ENCODE data around the gene C1QL2. TPM values are rescaled to one million over a fixed set of nuclear protein-coding genes. Genes with fewer than 3 reads are reported as not detected.

Gene C1QL2
- total RNA-seq: not detected

GRCh38 chr2:119158563-119159347 is at the start of gene C1QL2:
TSS of gene C1QL2 (minus strand) at chr2:119158751. CDS start at chr2:119158269, 482 bp downstream.
- Mint-ChIP-seq H3K9me3 (no peaks in the 10 kb centered on the region), H3K4me3 (no peak within 1 kb of the TSS), H3K27me3 (peaks cover 45% of the 10 kb centered on the region), H3K4me1 (ENCODE audit: low read depth) (no peaks in the 10 kb centered on the region), H3K27ac (no peak within 1 kb of the TSS), H3K36me3 (ENCODE audit: low read depth) (no peaks in the 10 kb centered on the region)
- intact Hi-C loops (cut with micrococcal nuclease): no loop called here
- ATAC-seq (peak; percentile 47), DNase-seq (peak; percentile 20)
- TF ChIP-seq, protein P1, sequence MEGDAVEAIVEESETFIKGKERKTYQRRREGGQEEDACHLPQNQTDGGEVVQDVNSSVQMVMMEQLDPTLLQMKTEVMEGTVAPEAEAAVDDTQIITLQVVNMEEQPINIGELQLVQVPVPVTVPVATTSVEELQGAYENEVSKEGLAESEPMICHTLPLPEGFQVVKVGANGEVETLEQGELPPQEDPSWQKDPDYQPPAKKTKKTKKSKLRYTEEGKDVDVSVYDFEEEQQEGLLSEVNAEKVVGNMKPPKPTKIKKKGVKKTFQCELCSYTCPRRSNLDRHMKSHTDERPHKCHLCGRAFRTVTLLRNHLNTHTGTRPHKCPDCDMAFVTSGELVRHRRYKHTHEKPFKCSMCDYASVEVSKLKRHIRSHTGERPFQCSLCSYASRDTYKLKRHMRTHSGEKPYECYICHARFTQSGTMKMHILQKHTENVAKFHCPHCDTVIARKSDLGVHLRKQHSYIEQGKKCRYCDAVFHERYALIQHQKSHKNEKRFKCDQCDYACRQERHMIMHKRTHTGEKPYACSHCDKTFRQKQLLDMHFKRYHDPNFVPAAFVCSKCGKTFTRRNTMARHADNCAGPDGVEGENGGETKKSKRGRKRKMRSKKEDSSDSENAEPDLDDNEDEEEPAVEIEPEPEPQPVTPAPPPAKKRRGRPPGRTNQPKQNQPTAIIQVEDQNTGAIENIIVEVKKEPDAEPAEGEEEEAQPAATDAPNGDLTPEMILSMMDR (IDR thresholded peaks at IDR 0.05): no peak
- POLR2A ChIA-PET: no interaction called here
- CTCF ChIA-PET: no interaction called here

- CTCF ChIA-PET: no interaction called here
- H3K27ac Mint-ChIP-seq: no peak overlapping the region
- no peaks in the 10 kb centered on the region for H3K9me3 Mint-ChIP-seq
- ATAC-seq (no peak), DNase-seq (no peak)
- no peaks in the 10 kb centered on the region for H3K4me1 Mint-ChIP-seq (ENCODE audit: low read depth)
- H3K4me3 Mint-ChIP-seq: no peak overlapping the region
- intact Hi-C loops (cut with micrococcal nuclease): no loop called here
- TF ChIP-seq, protein P1 (IDR thresholded peaks at IDR 0.05): no peak
- no peaks in the 10 kb centered on the region for H3K27me3 Mint-ChIP-seq
- POLR2A ChIA-PET: no interaction called here
- no peaks in the 10 kb centered on the region for H3K36me3 Mint-ChIP-seq (ENCODE audit: low read depth)
These were observed 48.9 kb upstream of the C1QL2 start for GRCh38 chr2:119207447-119207846.

DNA sequence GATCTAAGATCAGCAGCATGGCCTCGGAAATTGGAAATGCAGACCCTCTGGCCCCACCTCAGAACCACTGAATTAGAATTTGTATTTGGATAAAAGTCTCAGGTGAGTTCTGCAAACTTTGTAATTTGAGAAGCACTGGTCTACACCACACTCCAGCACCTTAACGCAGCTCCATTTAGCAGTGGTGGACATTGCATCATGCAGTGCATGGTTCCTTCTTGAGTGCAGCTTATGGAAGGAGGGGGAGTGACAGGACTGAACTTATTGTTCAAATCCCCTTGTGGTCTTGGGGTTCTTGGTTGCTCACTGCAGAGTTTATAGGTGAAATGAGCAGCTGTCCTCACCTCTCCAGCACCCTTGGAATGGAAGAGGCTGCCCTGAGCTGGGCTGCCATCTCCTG is 47.6 kb upstream of the C1QL2 start:
- ChIA-PET POLR2A (no interaction called here), CTCF (no interaction called here)
- H3K27ac Mint-ChIP-seq: no peak overlapping the region
- no peaks in the 10 kb centered on the region for H3K4me1 Mint-ChIP-seq (ENCODE audit: low read depth)
- H3K27me3 Mint-ChIP-seq: no peaks in the 10 kb centered on the region
- no peak overlapping the region for H3K4me3 Mint-ChIP-seq
- no peak for ATAC-seq
- H3K36me3 Mint-ChIP-seq (ENCODE audit: low read depth): no peaks in the 10 kb centered on the region
- no peak for DNase-seq
- TF ChIP-seq, protein P1 (IDR thresholded peaks at IDR 0.05): no peak
- H3K9me3 Mint-ChIP-seq: no peaks in the 10 kb centered on the region
- intact Hi-C loops (cut with micrococcal nuclease): no loop called here

DNA sequence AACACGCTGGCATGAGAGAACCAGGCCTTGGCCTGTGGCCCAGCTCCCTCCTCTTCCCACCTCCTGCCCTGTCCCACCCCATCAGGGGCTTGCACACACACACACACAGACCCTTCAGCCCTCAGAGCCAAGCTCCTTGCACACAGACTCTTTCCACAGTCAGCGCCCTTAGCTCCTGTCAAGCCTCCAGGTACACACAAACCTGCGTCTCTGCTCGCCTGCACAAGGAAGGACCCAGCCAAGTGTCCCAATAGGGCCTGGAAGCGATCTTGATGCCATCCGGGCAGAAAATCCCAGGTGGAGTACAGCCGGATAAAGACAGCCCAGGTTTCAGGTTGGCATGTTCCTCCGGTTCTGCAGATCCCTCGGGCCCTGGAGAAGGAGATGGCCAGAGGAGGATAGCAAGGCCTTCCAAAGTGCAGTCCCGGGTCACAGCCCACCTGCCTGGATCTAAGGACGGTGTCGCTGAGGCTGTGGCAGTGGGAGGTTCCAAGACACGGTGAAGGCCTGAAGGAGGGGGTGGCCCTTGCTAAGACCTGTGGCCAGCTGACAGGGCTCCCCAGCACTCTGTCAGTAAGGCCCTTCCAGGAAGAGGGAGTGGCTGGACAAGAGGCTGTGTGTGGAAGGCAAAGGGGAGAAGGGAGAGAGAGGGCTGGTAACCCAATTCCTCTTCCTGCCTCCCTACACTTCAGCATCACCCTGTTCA is 46.6 kb upstream of the C1QL2 start:
- no peaks in the 10 kb centered on the region for H3K36me3 Mint-ChIP-seq (ENCODE audit: low read depth)
- H3K9me3 Mint-ChIP-seq: no peaks in the 10 kb centered on the region
- no peak overlapping the region for H3K4me3 Mint-ChIP-seq
- H3K27me3 Mint-ChIP-seq: no peaks in the 10 kb centered on the region
- no peak overlapping the region for H3K27ac Mint-ChIP-seq
- intact Hi-C loops (cut with micrococcal nuclease): no loop called here
- H3K4me1 Mint-ChIP-seq (ENCODE audit: low read depth): no peaks in the 10 kb centered on the region
- ATAC-seq: no peak
- TF ChIP-seq, protein P1 (IDR thresholded peaks at IDR 0.05): no peak
- DNase-seq: no peak
- POLR2A ChIA-PET: no interaction called here
- CTCF ChIA-PET: no interaction called here

- no peaks in the 10 kb centered on the region for H3K4me1 Mint-ChIP-seq (ENCODE audit: low read depth)
- TF ChIP-seq, protein P1 (IDR thresholded peaks at IDR 0.05): no peak
- POLR2A ChIA-PET: no interaction called here
- H3K27me3 Mint-ChIP-seq: no peaks in the 10 kb centered on the region
- CTCF ChIA-PET: no interaction called here
- ATAC-seq: no peak
- H3K9me3 Mint-ChIP-seq: no peaks in the 10 kb centered on the region
- intact Hi-C loops (cut with micrococcal nuclease): no loop called here
- H3K27ac Mint-ChIP-seq: no peak overlapping the region
- H3K4me3 Mint-ChIP-seq: no peak overlapping the region
- H3K36me3 Mint-ChIP-seq (ENCODE audit: low read depth): no peaks in the 10 kb centered on the region
- DNase-seq: no peak
These were observed 46.0 kb upstream of the C1QL2 start for GRCh38 chr2:119204525-119204924.
